A549 (cell line): Measurements from ENCODE around the gene CACNA1D. TPM values are rescaled to one million over a fixed set of nuclear protein-coding genes. Genes with fewer than 3 reads are reported as not detected.

Experiments used
- ATAC-seq, 2 experiments: fragments of 200-7000 bp in 1 of 2; fragments of >200 bp in 1 of 2; cut with Nextera tagmentation in 1 of 2; cut with Tn5 transposase in 1 of 2; 3 replicates each; pipeline versions ENCODE4 v1.8.0 to v1.9.1; 2018 to 2020; ENCODE audit warnings: mild to moderate bottlenecking in 1 of 2, moderate library complexity in 1 of 2
- CTCF ChIA-PET: fragments of 300-600 bp; sonication (Branson Sonifier 250); formaldehyde crosslinking; extraction: SDS; loops from one replicate; lab custom pipeline; 2021; ENCODE audit warnings: antibody characterized with exemption, inconsistent platforms; lab: Yijun Ruan, JAX
- POLR2A ChIA-PET: fragments of 350-600 bp; formaldehyde crosslinking; extraction: SDS; loops from one replicate; lab custom pipeline; 2021; ENCODE audit warnings: antibody characterized with exemption, inconsistent platforms; lab: Yijun Ruan, JAX
- DNase-seq, 2 experiments: peaks; one replicate each; pipeline versions ENCODE4 v3.0.0 to v3.0.0-alpha.2; 2011 to 2016; ENCODE audit warnings: low read depth in 1 of 2, low spot score in 1 of 2
- FAIRE-seq: peaks from 2 replicates; lab custom pipeline; 2011; peaks lifted over from hg19 to GRCh38; lab: Jason Lieb, UNC
- H3K27ac ChIP-seq, 2 experiments: fragments of >200 bp; sonication (Bioruptor Twin); formaldehyde crosslinking; 3 replicates each; pipeline ENCODE4 v1.5.1; 2016 to 2017
- H3K4me1 ChIP-seq: fragments of >200 bp; sonication (Bioruptor Twin); formaldehyde crosslinking; 3 replicates; pipeline ENCODE4 v1.6.1; 2016
- H3K4me2 ChIP-seq: fragments of >200 bp; sonication (Bioruptor Twin); formaldehyde crosslinking; 3 replicates; pipeline ENCODE4 v1.6.1; 2016
- H3K4me3 ChIP-seq: fragments of >200 bp; sonication (Bioruptor Twin); formaldehyde crosslinking; 3 replicates; pipeline ENCODE4 v1.5.1; 2016
- H3K9me3 ChIP-seq: fragments of >200 bp; sonication (Bioruptor Twin); formaldehyde crosslinking; 3 replicates; pipeline ENCODE4 v1.6.1; 2016
- ATOH8 ChIP-seq: fragments of 250-450 bp; sonication (Bioruptor Pico); IDR thresholded peaks from 2 replicates; pipeline ENCODE4 v1.5.0; 2020; ENCODE audit warnings: low read depth, mild to moderate bottlenecking, moderate library complexity
- CBX2 ChIP-seq: fragments of 200-600 bp; sonication (generic); IDR thresholded peaks from 2 replicates; pipeline ENCODE4 v1.6.1; 2016; ENCODE audit warnings: low read depth, mild to moderate bottlenecking, borderline replicate concordance
- CEBPB ChIP-seq, 2 experiments: fragments of >200 bp in 1 of 2; sonication (Bioruptor Twin) in 1 of 2; formaldehyde crosslinking in 1 of 2; IDR thresholded peaks; 2 replicates each; pipeline ENCODE4 v1.6.1; 2012 to 2016
- CHD4 ChIP-seq: fragments of 200-600 bp; sonication (generic); IDR thresholded peaks from 2 replicates; pipeline ENCODE4 v1.6.1; 2016; ENCODE audit warnings: antibody characterized with exemption, mild to moderate bottlenecking, borderline replicate concordance
- EP300 ChIP-seq, 2 experiments: fragments of >200 bp; sonication (Bioruptor Twin); formaldehyde crosslinking; IDR thresholded peaks; 2 replicates in 1 of 2; 3 replicates in 1 of 2; pipeline ENCODE4 v1.6.1; 2016 to 2017
- FOSB ChIP-seq: fragments of 250-450 bp; sonication (Bioruptor Pico); IDR thresholded peaks from 2 replicates; pipeline ENCODE4 v1.5.0; 2020; ENCODE audit warnings: mild to moderate bottlenecking, moderate library complexity
- GATA3 ChIP-seq: IDR thresholded peaks from 2 replicates; pipeline ENCODE4 v1.6.1; 2012; ENCODE audit warnings: borderline replicate concordance
- HMGXB4 ChIP-seq: fragments of 250-450 bp; sonication (Bioruptor Pico); IDR thresholded peaks from 2 replicates; pipeline ENCODE4 v1.5.0; 2021; ENCODE audit warnings: mild to moderate bottlenecking, moderate library complexity, borderline replicate concordance
- HOXA7 ChIP-seq: fragments of 250-450 bp; sonication (Bioruptor Pico); IDR thresholded peaks from 2 replicates; pipeline ENCODE4 v1.5.0; 2020; ENCODE audit warnings: mild to moderate bottlenecking, moderate library complexity
- KDM5A ChIP-seq: fragments of 200-600 bp; sonication (generic); IDR thresholded peaks from 2 replicates; pipeline ENCODE4 v1.6.1; 2016; ENCODE audit warnings: antibody characterized with exemption, mild to moderate bottlenecking
- MAZ ChIP-seq: fragments of 150-350 bp; IDR thresholded peaks from 2 replicates; pipeline ENCODE4 v1.6.1; 2014; ENCODE audit warnings: antibody characterized with exemption, low read depth, low read length, borderline replicate concordance
- MYC ChIP-seq: IDR thresholded peaks from 2 replicates; pipeline ENCODE4 v1.6.1; 2012; ENCODE audit warnings: mild to moderate bottlenecking, inconsistent platforms, low read length, improper control_type of control experiment, borderline replicate concordance
- NFE2L2 ChIP-seq: fragments of 150-350 bp; conservative IDR thresholded peaks from 2 replicates; pipeline ENCODE4 v1.6.1; 2014; ENCODE audit warnings: low read length
- NPAS2 ChIP-seq: fragments of 250-450 bp; sonication (Bioruptor Pico); IDR thresholded peaks from 2 replicates; pipeline ENCODE4 v1.8.0; 2022; ENCODE audit warnings: mild to moderate bottlenecking, moderate library complexity, borderline replicate concordance
- NR3C1 ChIP-seq: fragments of >200 bp; sonication (Bioruptor Twin); formaldehyde crosslinking; IDR thresholded peaks from 3 replicates; pipeline ENCODE4 v1.6.1; 2017
- RARB ChIP-seq: fragments of 250-450 bp; sonication (Bioruptor Pico); IDR thresholded peaks from 2 replicates; pipeline ENCODE4 v1.8.0; 2021; ENCODE audit warnings: mild to moderate bottlenecking, moderate library complexity
- REST ChIP-seq: fragments of 200-600 bp; sonication (generic); IDR thresholded peaks from 2 replicates; pipeline ENCODE4 v1.6.1; 2016; ENCODE audit warnings: antibody characterized with exemption, mild to moderate bottlenecking, moderate library complexity
- SREBF2 ChIP-seq: fragments of 450-650 bp; IDR thresholded peaks from 2 replicates; pipeline ENCODE4 v1.6.1; 2014; ENCODE audit warnings: mild to moderate bottlenecking, moderate library complexity
- TFCP2L1 ChIP-seq: fragments of 250-450 bp; sonication (Bioruptor Pico); IDR thresholded peaks from 2 replicates; pipeline ENCODE4 v1.5.0; 2021; ENCODE audit warnings: mild to moderate bottlenecking
- TP53 ChIP-seq: fragments of 250-450 bp; sonication (Bioruptor Pico); IDR thresholded peaks from 2 replicates; pipeline ENCODE4 v1.5.0; 2021; ENCODE audit warnings: mild to moderate bottlenecking, moderate library complexity
- WGBS: methylation state at CpG from one replicate; pipeline ENCODE4 v1.1.6; 2017; ENCODE audit errors: missing lambda C conversion rate; 5-methylcytosine and 5-hydroxymethylcytosine counted together
- polyA plus RNA-seq, 4 experiments: library from polyadenylated mRNA; depleted of rRNA in 3 of 4; stranded (reverse); fragments of >200 nt; fragmentation: RNase III in 1 of 4; extraction: RNeasy Plus Mini Kit Qiagen cat#74134 plus additional on column Dnase treatment in 1 of 4; gene quantifications; 2 replicates in 3 of 4; 3 replicates in 1 of 4; pipeline ENCODE4 v1.2.3, GENCODE V29; 2011 to 2017

CACNA1D gene
- polyA plus RNA-seq, 2 of the 4 experiments (the other 2 are of a cell fraction) = 1.1 to 10.7 TPM

GRCh38 chr3:53807117-53807810 is 312.9 kb downstream of the CACNA1D start:
- 97% methylated on average over 6 of the region's 15 CpGs for WGBS
- POLR2A ChIA-PET = no interaction called here
- Histone ChIP-seq H3K4me1 (peaks cover 23% of the 10 kb centered on the region), H3K4me3 (no peak overlapping the region), H3K9me3 (no peaks in the 10 kb centered on the region), H3K4me2 (no peak overlapping the region), H3K27ac (no peak overlapping the region)
- no peak for TF ChIP-seq FOSB (CRISPR knock-in tag)
- TF ChIP-seq NPAS2 (CRISPR knock-in tag) = no peak
- TF ChIP-seq TFCP2L1 (CRISPR knock-in tag) = no peak
- no peak for TF ChIP-seq NR3C1
- no peak for TF ChIP-seq MYC
- no peak for TF ChIP-seq CEBPB (IDR thresholded peaks at IDR 0.05)
- no peak for TF ChIP-seq EP300 (IDR thresholded peaks at IDR 0.05)
- no peak for TF ChIP-seq SREBF2
- no peak for TF ChIP-seq NFE2L2
- TF ChIP-seq ATOH8 (CRISPR knock-in tag) = no peak
- no peak for TF ChIP-seq GATA3
- no peak for TF ChIP-seq HOXA7 (CRISPR knock-in tag)
- TF ChIP-seq CBX2 = no peak
- no peak for TF ChIP-seq TP53 (CRISPR knock-in tag)
- TF ChIP-seq MAZ = no peak
- no peak for TF ChIP-seq CHD4
- FAIRE-seq (no peak), DNase-seq (no peak), ATAC-seq (no peak)
- CTCF ChIA-PET = interaction anchor here (0.9 to 1.8 kb wide), 2 partner anchors 15 to 27 kb away, joined by 3 read pairs; no protein-coding TSS in a partner anchor

GRCh38 chr3:53808496-53808895 is 314.1 kb downstream of the CACNA1D start:
- FAIRE-seq (no peak), ATAC-seq (no peak), DNase-seq (no peak)
- 93% methylated on average over 13 of the region's 13 CpGs for WGBS
- TF ChIP-seq KDM5A (no peak), REST (no peak), CHD4 (no peak), RARB (CRISPR knock-in tag) (no peak), HMGXB4 (CRISPR knock-in tag) (no peak)
- ChIA-PET CTCF (no interaction called here), POLR2A (no interaction called here)
- Histone ChIP-seq H3K4me1 (peaks cover 23% of the 10 kb centered on the region), H3K9me3 (no peaks in the 10 kb centered on the region), H3K27ac (no peak overlapping the region), H3K4me3 (no peak overlapping the region), H3K4me2 (no peak overlapping the region)
